Measurements from ENCODE around the gene UIMC1.

DNA sequence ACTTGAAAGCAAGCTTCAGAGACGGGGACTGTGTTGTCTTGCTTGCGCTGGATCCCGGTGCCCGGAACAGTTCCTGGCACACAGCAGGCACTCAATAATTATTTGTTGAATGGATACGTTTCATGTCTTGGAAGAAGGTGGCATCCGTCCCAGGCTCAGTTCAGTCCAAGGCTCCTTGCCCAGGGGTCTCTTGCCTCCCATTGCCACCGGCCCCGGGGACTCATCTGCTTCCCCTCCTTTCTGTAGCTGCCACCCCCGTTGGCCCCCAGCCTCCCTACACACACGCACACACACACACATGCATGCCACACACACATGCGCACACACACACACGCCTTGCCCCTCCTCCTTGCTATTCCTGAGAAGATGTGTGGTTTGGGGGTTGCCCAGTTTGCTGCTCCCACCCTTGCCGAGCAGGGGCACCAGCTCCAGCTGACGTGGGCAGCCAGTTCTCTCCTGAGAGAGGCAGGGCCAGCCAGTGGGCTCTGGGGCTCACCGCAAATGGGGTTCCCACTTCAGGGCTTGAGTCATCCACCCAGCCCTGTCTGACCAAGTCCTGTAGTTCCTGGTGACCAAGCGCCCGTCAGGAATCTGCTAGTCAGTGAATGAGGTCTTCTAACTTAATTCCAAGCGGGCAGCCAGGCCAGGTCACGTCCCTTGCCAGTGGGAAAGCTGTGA lies 149.2 kb downstream of the UIMC1 start:
- TF ChIP-seq NBN (conservative IDR thresholded peaks at IDR 0.05) (no peak), EP300 (IDR thresholded peaks at IDR 0.05; ENCODE audit: low read depth in 2 of 2, low read length in 2 of 2) (no peak), EP300 (CRISPR knock-in tag; IDR thresholded peaks at IDR 0.05; ENCODE audit: borderline replicate concordance) (no peak), NFYB (CRISPR knock-in tag; IDR thresholded peaks at IDR 0.05) (no peak), ZNF350 (CRISPR knock-in tag; IDR thresholded peaks at IDR 0.05; ENCODE audit: borderline replicate concordance, low read depth) (no peak), RAD21 (CRISPR knock-in tag; IDR thresholded peaks at IDR 0.05) (no peak), HNRNPUL1 (IDR thresholded peaks at IDR 0.05; ENCODE audit: low read depth, low read length) (no peak), TAF1 (CRISPR knock-in tag; IDR thresholded peaks at IDR 0.05) (no peak)
- TF ChIP-seq, protein P1, sequence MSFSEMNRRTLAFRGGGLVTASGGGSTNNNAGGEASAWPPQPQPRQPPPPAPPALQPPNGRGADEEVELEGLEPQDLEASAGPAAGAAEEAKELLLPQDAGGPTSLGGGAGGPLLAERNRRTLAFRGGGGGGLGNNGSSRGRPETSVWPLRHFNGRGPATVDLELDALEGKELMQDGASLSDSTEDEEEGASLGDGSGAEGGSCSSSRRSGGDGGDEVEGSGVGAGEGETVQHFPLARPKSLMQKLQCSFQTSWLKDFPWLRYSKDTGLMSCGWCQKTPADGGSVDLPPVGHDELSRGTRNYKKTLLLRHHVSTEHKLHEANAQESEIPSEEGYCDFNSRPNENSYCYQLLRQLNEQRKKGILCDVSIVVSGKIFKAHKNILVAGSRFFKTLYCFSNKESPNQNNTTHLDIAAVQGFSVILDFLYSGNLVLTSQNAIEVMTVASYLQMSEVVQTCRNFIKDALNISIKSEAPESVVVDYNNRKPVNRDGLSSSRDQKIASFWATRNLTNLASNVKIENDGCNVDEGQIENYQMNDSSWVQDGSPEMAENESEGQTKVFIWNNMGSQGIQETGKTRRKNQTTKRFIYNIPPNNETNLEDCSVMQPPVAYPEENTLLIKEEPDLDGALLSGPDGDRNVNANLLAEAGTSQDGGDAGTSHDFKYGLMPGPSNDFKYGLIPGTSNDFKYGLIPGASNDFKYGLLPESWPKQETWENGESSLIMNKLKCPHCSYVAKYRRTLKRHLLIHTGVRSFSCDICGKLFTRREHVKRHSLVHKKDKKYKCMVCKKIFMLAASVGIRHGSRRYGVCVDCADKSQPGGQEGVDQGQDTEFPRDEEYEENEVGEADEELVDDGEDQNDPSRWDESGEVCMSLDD (CRISPR knock-in tag; IDR thresholded peaks at IDR 0.05; ENCODE audit: borderline replicate concordance), result no peak
- TF ChIP-seq, protein P2, sequence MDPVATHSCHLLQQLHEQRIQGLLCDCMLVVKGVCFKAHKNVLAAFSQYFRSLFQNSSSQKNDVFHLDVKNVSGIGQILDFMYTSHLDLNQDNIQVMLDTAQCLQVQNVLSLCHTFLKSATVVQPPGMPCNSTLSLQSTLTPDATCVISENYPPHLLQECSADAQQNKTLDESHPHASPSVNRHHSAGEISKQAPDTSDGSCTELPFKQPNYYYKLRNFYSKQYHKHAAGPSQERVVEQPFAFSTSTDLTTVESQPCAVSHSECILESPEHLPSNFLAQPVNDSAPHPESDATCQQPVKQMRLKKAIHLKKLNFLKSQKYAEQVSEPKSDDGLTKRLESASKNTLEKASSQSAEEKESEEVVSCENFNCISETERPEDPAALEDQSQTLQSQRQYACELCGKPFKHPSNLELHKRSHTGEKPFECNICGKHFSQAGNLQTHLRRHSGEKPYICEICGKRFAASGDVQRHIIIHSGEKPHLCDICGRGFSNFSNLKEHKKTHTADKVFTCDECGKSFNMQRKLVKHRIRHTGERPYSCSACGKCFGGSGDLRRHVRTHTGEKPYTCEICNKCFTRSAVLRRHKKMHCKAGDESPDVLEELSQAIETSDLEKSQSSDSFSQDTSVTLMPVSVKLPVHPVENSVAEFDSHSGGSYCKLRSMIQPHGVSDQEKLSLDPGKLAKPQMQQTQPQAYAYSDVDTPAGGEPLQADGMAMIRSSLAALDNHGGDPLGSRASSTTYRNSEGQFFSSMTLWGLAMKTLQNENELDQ (CRISPR knock-in tag; IDR thresholded peaks at IDR 0.05; ENCODE audit: borderline replicate concordance), result no peak
- TF ChIP-seq, protein P3, sequence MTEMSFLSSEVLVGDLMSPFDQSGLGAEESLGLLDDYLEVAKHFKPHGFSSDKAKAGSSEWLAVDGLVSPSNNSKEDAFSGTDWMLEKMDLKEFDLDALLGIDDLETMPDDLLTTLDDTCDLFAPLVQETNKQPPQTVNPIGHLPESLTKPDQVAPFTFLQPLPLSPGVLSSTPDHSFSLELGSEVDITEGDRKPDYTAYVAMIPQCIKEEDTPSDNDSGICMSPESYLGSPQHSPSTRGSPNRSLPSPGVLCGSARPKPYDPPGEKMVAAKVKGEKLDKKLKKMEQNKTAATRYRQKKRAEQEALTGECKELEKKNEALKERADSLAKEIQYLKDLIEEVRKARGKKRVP (CRISPR knock-in tag; IDR thresholded peaks at IDR 0.05), result no peak
- TF ChIP-seq, protein P4, sequence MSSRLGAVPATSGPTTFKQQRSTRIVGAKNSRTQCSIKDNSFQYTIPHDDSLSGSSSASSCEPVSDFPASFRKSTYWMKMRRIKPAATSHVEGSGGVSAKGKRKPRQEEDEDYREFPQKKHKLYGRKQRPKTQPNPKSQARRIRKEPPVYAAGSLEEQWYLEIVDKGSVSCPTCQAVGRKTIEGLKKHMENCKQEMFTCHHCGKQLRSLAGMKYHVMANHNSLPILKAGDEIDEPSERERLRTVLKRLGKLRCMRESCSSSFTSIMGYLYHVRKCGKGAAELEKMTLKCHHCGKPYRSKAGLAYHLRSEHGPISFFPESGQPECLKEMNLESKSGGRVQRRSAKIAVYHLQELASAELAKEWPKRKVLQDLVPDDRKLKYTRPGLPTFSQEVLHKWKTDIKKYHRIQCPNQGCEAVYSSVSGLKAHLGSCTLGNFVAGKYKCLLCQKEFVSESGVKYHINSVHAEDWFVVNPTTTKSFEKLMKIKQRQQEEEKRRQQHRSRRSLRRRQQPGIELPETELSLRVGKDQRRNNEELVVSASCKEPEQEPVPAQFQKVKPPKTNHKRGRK (CRISPR knock-in tag; IDR thresholded peaks at IDR 0.05), result no peak
- TF ChIP-seq, protein P5, sequence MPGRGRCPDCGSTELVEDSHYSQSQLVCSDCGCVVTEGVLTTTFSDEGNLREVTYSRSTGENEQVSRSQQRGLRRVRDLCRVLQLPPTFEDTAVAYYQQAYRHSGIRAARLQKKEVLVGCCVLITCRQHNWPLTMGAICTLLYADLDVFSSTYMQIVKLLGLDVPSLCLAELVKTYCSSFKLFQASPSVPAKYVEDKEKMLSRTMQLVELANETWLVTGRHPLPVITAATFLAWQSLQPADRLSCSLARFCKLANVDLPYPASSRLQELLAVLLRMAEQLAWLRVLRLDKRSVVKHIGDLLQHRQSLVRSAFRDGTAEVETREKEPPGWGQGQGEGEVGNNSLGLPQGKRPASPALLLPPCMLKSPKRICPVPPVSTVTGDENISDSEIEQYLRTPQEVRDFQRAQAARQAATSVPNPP (CRISPR knock-in tag; IDR thresholded peaks at IDR 0.05), result no peak
- TF ChIP-seq, protein P6, sequence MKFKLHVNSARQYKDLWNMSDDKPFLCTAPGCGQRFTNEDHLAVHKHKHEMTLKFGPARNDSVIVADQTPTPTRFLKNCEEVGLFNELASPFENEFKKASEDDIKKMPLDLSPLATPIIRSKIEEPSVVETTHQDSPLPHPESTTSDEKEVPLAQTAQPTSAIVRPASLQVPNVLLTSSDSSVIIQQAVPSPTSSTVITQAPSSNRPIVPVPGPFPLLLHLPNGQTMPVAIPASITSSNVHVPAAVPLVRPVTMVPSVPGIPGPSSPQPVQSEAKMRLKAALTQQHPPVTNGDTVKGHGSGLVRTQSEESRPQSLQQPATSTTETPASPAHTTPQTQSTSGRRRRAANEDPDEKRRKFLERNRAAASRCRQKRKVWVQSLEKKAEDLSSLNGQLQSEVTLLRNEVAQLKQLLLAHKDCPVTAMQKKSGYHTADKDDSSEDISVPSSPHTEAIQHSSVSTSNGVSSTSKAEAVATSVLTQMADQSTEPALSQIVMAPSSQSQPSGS (CRISPR knock-in tag; IDR thresholded peaks at IDR 0.05), result no peak
- TF ChIP-seq, protein P7, sequence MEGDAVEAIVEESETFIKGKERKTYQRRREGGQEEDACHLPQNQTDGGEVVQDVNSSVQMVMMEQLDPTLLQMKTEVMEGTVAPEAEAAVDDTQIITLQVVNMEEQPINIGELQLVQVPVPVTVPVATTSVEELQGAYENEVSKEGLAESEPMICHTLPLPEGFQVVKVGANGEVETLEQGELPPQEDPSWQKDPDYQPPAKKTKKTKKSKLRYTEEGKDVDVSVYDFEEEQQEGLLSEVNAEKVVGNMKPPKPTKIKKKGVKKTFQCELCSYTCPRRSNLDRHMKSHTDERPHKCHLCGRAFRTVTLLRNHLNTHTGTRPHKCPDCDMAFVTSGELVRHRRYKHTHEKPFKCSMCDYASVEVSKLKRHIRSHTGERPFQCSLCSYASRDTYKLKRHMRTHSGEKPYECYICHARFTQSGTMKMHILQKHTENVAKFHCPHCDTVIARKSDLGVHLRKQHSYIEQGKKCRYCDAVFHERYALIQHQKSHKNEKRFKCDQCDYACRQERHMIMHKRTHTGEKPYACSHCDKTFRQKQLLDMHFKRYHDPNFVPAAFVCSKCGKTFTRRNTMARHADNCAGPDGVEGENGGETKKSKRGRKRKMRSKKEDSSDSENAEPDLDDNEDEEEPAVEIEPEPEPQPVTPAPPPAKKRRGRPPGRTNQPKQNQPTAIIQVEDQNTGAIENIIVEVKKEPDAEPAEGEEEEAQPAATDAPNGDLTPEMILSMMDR (CRISPR knock-in tag; IDR thresholded peaks at IDR 0.05), result no peak
